GM18502 (cell line): ENCODE results near the gene GEMIN7.

Experiments
- ATAC-seq: cut with Tn5 transposase; IDR thresholded peaks from one replicate; pipeline ENCODE4 v1.9.1; 2021; ENCODE audit warnings: mild to moderate bottlenecking; ENCODE audit not compliant: unreplicated experiment, poor library complexity

GEMIN7 gene

GRCh38 chr19:45059258-45059965 is 19.6 kb upstream of the GEMIN7 start:
- peak; percentile 56 for ATAC-seq

DNA sequence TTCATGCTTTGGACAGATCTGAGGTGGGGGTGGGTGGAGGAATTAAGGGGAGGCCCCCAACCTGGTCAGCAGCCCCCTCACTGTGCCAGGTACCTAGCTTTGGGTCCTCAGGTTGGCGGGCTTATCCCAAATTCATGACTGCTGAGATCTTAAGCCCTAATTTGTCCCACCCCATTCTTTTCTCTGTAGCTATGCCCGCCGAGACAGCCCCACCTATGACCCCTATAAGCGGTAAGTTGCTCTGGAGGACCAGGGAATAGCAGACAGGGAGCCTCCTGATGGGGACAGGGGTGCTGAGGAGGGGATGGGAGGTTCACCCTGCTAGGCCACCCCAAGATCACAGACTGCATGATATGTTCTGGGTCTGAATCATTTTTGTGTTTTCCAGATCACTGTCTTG is 17.1 kb upstream of the GEMIN7 start:
- no peak for ATAC-seq

- no peak for ATAC-seq
Observed at GRCh38 chr19:45063851-45064801, 14.9 kb upstream of the GEMIN7 start.

GRCh38 chr19:45066921-45067661 is 12.0 kb upstream of the GEMIN7 start:
- no peak for ATAC-seq

DNA sequence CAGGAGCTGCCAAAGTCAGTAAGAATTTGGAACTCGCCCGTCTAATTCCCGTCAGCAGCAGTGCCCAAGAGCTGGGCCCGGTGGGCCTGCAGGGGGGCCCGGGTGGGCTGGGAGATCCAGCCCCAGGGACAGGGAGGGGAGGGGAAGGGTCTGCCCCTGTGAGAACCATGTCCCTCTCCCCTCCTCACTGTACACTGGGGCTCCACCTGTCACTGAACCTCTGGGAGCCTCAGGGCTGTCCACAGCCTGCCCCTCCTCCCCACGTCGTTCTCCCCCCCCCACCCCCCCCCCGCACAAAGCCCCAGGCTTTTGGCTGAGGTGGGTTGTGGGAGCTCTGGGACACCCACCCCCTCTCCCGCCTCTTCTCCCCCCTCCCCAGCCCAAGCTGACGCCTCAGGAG is 11.0 kb upstream of the GEMIN7 start:
- ATAC-seq = no peak

DNA sequence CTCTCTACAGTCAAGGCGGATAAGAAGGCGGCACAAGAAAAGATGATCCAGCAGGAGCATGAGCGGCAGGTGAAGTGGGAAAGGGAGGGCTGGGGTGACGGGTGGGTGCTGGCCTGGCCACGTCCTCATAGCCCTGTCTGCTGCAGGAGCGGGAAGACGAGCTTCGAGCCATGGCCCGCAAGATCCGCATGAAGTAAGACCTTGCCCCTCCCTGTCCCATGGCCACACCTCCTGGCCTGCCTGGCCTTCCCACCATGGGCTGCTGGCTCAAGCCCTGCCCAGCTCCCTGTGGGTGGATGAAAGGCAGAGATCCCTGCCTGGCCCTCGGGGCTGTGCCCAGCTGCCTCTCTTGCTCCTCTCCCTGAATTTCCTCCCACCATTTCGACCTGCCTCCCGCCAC is 10.0 kb upstream of the GEMIN7 start:
- no peak for ATAC-seq

DNA sequence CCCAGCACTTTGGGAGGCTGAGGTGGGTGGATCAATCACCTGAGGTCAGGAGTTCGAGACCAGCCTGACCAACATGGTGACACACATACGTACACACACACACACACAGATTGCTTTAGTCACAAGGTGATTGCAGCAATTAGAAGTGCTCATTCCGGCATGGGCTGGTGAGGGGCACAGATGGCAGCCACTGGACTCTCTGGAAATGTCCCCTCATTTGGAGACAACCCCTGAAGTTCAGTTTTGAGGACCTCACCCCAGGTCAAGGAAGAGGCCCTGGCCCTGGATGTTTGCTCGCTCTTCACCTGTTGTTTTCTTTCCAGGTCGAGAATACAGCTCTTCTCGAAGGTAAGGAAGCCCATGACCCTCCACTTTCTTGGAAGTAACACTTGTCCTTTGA is 8.8 kb upstream of the GEMIN7 start:
- no peak for ATAC-seq

GRCh38 chr19:45070861-45071544 is 8.1 kb upstream of the GEMIN7 start:
- ATAC-seq = no peak

DNA sequence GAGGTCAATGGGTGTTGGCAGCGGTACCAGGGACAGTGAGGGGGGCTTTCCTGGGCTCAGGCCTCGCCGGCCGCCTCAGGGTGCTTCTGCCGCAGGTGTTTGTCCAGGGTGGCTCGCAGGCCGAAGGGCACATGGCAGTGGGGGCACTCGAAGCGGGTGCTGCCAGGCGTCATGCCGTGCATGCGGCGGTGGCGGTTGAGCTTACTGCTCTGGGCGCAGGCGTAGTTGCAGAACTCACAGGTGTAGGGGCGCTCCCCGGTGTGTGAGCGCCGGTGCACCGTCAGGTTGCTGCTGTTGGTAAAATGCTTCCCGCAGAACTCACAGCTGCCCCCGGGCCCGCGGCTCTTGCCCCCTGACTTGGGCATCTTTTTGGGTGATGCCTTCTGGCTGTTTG is 7.5 kb upstream of the GEMIN7 start:
- no peak for ATAC-seq

DNA sequence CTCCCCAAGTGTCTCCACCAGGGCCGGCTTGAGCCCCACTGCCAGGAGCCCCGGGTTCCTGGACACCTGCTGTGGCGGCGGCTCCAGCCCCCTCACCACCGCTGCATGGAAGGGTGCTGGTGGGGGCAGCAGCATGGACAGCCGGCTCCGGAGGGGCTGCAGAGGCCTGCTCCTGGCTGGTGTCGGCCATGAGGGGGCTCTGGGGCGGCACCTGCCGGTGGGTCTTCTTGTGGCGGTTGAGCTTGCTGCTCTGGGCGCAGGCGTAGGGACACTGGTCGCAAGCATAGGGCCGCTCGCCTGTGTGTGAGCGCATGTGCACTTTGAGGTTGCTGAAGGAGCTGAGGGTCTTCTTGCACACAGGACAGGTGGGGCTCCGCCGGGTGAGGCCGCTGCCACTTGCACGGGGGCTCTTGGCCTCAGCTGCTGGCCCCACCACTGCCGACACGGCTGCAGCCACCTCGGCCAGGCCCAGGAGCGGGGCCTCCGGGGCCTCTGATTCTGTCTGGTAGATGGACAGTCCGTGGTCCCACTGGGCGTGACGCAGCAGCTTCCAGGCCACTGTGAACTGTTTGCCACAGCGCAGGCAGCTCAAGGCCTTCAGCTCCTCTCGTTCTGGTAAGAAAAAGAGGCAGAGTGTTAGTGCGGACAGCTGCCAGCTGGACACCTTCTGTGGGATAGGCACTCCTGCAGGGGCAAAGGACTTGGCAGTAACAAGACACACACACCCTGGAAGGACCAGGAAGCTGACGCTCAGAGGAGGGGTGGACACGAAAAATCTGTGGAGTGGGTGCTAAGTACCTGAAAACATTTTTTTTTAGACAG is 6.9 kb upstream of the GEMIN7 start:
- ATAC-seq = no peak

DNA sequence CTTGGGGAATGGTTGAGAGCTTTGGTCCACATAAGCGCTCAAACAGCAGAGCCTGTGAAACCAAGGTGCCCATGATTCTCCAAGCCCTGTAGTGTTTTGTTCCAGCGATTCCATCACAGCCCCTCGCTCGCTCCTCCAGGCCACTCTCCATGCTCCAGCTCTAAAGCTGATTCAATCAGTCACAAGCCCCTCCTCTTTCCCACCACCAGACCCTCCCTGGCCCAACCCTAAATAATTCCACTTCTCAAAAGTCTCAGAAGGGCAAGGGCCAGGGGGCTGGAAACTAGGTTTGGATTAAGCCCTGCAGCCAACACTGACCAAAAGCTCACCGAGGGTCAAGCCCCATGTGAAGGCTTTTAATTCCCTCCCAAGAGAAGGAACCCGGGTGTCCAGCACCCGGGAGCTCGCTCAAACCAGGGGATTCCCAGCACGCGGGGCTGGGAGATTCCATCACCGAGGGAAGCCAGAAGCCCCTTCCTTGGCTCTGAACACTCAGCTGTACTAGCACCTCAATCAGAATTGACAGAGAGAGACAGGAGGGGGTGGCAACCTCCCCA is 4.2 kb upstream of the GEMIN7 start:
- no peak for ATAC-seq

DNA sequence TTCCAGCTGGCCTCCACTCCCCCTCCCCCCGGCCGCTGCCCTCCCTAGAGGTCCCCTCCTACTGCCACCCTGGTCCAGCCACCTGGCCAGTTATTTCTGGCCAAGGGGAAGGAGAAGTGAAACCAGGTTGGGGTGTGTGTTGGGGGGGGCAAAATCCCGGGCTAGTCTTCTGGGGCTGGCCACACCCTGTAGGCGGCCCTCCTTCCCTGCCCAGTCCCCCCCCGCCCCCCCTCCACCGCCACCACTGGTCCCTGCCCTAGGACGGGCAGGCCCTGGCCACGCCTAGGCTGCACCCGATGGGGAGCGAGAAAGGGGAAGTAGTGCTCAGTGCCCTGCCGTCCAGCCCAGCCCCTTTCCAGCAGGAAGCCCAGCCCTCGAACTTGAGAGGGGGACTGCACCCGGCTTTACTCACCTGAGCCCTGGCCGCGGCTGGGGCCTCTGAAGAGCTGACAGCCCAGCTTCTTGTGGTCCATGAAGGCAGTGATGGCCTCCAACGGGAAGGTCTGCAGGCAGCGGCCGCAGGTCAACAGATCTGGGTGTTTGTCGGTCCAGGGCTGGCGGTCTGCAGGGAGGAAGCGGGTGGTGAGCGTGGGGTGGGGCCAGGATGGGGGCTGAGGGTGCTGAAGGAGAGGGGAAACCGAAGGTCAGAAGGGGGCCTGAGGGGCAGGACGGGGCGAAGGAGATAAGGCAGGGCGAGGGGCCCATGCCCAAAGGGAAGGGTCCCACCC is 3.6 kb upstream of the GEMIN7 start:
- peak; percentile 51 for ATAC-seq

- ATAC-seq = peak; percentile 51
Observed at GRCh38 chr19:45076029-45076850, 2.8 kb upstream of the GEMIN7 start, which contains the start of gene ZNF296. TSS of gene ZNF296 (minus strand) at chr19:45076478. CDS start at chr19:45076373, 105 bp downstream.

DNA sequence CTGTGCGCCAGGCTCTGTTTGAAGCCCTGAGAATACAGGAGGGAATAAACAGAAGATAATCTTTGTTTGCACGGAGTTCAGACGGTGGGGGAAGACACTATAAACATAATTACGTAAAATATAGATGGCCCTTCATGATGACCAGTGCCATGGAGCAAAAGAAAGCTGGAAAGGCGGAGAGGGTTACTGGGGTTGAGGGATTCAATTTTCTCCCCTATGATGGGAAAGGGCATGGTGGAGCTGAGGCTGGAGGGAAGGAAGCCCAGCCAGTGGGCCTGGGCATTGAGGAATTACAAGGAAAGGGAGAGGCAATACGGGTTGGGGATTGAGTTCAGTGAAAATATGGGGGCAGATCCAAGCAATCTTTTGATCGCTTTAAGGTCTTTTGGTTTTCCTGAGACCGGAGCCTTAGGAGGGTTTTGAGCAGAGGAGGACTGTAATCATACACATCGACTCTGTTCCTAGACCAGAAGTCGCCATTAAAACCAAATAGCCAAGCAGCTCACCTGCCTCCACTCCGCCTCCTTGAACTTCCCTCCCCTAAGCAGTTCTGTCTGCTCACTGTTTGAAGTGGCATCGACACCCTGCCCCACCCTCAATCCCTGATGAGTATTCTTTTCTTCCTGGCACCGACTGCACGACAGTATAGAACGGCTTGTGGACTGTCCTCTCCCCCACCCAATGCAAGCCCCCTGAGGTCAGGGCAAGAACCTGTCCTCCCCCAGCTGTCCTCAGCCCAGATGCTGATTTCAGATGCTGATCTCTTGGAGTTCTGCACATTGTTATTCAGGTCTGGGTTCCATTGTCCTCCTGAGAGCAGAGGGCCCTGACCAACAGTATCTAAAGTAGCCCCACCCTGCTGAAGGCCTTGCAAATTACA is 2.0 kb upstream of the GEMIN7 start:
- no peak for ATAC-seq

GRCh38 chr19:45078390-45079062 is 534 bp upstream of the GEMIN7 start:
- peak; percentile 1 for ATAC-seq

- no peak for ATAC-seq
Observed at GRCh38 chr19:45079911-45080370, 881 bp downstream of the GEMIN7 start.
